GM13977 (cell line): ENCODE results near the gene MARCHF9.
"Not testable (repeated sequence)": the region's sequence is repeated elsewhere in the genome, so short reads cannot be mapped to it uniquely, and the experiment has no call there.

ENCODE experiments used
- DNase-seq: peaks from one replicate; pipeline ENCODE4 v3.0.0; 2012; ENCODE audit warnings: low spot score
- in situ Hi-C: fragments of 300-500 bp; cut with MboI; formaldehyde crosslinking; loops from one replicate; pipeline ENCODE4 v1.12.0; 2022; ENCODE audit warnings: low sequenced_read_pairs, low pct_unique_long_range_greater_than_20kb, mixed read lengths, inconsistent platforms; ENCODE audit not compliant: unreplicated experiment
- TF ChIP-seq, protein P1 (sequence below): IDR thresholded peaks from 2 replicates; pipeline ENCODE4 v1.5.1; 2012; ENCODE audit warnings: mild to moderate bottlenecking, control low read depth; ENCODE audit not compliant: insufficient read depth; ENCODE audit errors: extremely low read depth, missing control alignments

MARCHF9 gene, protein sequence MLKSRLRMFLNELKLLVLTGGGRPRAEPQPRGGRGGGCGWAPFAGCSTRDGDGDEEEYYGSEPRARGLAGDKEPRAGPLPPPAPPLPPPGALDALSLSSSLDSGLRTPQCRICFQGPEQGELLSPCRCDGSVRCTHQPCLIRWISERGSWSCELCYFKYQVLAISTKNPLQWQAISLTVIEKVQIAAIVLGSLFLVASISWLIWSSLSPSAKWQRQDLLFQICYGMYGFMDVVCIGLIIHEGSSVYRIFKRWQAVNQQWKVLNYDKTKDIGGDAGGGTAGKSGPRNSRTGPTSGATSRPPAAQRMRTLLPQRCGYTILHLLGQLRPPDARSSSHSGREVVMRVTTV

DNA sequence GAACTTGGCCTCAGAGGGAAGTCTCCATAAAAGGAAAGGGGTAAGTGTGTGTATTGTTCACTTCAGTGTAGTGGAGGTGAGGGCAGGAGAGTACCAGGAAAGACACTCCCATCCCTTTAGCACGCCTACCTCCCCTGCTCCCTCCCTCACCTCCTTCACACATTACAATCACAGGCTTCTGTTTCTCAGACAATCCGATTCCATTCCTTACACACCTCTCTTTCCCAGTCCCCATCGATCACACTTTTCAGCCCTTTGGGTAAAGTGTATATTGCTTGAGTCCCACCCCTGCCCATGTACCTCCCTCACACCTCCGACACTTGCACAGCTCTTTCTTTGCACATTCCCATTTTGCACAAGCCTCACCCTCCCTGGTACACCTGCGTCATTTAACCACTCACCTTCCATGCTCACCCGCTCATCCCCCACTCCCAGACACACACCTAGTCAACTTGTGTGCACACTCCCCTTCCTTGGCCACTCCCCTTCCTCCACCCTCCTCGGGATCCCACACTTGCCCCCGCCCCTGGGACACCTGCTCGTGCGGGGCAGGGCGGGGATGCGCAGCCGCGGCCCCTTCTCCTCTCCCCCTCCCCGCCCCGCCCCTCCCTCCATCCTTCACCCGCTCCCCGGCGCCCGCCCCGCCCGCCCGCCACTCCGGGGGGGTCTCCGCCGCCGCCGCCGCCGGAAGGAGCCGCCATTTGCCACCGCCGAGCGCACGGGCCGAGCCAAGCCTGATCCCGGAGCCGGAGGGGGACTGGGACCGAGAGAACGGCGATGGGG is at the start of gene MARCHF9:
Gene MARCHF9, plus strand, starts transcription at position 693 of the 783 bp plus-strand sequence. CDS start 426 bp downstream, outside the sequence.
- in situ Hi-C loops: no loop called here
- peak; percentile 93 for DNase-seq
- TF ChIP-seq, protein P1, sequence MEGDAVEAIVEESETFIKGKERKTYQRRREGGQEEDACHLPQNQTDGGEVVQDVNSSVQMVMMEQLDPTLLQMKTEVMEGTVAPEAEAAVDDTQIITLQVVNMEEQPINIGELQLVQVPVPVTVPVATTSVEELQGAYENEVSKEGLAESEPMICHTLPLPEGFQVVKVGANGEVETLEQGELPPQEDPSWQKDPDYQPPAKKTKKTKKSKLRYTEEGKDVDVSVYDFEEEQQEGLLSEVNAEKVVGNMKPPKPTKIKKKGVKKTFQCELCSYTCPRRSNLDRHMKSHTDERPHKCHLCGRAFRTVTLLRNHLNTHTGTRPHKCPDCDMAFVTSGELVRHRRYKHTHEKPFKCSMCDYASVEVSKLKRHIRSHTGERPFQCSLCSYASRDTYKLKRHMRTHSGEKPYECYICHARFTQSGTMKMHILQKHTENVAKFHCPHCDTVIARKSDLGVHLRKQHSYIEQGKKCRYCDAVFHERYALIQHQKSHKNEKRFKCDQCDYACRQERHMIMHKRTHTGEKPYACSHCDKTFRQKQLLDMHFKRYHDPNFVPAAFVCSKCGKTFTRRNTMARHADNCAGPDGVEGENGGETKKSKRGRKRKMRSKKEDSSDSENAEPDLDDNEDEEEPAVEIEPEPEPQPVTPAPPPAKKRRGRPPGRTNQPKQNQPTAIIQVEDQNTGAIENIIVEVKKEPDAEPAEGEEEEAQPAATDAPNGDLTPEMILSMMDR: no peak

DNA sequence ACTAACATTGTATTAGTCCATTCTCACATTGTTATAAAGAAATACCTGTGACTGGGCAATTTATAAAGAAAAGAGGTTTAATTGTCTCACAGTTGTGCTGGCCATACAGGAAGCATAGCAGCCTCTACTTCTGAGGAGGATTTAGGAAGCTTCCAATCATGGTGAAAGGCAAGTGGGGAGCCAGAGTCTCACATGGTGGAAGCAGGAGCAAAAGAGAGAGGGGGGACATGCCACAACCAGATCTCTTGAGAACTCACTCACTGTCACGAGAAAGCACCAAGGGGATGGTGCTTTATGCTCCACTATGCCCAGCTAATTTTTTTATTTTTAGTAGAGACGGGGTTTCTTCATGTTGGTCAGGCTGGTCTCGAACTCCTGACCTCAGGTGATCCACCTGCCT is 47.7 kb upstream of the MARCHF9 start:
- TF ChIP-seq, protein P1: no peak
- in situ Hi-C loops: no loop called here
- no peak for DNase-seq

DNA sequence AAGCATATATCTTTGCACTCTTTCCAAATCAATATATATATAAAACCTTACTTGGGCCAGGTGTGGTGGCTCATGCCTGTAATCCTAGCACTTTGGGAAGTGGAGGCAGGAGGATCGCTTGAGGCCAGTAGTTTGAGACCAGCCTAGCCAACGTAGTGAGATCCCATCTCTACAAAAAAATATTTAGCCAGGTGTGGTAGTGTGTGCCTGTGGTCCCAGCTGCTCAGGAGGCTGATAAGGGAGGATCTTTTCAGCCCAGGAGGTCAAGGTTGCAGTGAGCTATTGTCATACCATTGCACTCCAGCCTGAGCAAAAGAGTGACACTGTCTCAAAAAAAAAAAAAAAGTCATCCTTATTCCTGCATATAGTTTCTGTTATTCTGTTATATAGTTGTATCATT is 46.6 kb upstream of the MARCHF9 start:
- TF ChIP-seq, protein P1: no peak
- DNase-seq: no peak
- in situ Hi-C loops: no loop called here

DNA sequence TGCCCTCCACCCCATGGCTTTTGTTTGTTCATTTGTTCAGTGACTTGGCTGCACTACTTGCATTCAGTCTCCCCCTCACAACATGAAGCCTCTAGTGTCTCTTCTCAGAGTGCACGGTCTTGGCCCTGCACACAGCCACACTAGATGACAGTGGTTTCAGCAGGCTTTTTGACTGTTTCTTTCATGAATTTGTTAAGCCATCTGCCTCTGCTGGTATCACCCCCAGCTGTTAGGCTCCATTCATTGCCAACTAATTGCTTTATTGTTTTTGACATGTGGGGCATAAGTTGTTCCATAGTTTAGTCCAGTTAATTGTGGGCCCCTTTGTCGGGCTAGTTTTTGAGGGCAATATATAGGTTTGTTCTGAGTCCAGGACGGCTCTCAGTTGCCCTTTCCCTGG is 42.2 kb upstream of the MARCHF9 start:
- in situ Hi-C loops: no loop called here
- no peak for DNase-seq
- TF ChIP-seq, protein P1: no peak

DNA sequence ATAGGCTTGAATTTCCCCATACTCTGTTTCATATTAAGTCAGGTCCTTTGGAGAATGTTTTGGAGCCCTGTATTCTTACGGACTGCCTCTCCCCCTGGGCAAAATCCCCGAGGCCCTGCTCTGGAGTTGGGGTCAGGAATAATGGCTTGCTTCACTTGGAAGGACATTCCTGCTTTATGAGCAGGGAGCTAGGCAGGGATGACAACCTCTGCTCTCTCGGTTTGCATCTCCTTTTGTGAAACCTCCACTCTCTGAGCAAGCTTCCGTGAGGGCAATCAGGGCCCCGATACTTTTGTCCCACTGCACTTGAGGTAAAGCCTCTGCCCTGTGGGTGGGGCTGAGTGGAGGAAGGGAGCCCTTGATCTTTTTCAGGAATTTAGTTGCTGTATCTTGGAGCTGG is 41.7 kb upstream of the MARCHF9 start:
- in situ Hi-C loops: no loop called here
- TF ChIP-seq, protein P1: no peak
- no peak for DNase-seq

DNA sequence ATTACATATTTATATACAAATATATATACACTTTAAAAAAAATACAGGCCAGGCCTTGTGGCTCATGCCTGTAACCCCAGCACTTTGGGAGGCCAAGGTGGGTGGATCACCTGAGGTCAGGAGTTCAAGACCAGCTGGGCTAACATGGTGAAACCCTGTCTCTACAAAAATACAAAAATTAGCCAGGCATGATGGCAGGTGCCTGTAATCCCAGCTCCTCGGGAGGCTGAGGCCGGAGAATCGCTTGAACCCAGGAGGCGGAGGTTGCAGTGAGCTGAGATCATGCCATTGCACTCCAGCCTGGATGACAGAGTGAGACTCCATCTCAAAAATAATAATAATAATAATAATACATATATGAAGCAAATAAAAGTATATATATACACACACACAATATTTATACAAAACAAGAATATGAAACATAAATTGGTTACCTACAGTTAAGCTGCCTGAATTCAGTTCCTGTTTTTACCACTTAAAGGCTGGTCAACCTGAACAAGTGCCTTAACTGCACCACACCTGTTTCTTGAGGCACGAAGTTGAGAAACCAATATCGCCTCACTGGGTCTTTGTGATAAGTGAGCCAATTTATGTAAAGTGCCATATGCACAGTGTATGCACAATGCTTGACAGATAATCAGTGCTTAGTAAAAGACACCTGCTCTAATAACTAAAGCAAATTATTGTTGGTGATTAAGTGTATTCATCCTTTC is 39.7 kb upstream of the MARCHF9 start:
- in situ Hi-C loops: not testable (repeated sequence)
- peak; percentile 7 for DNase-seq
